Measurements from ENCODE around the gene CACNA1E. TPM values are rescaled to one million over a fixed set of nuclear protein-coding genes. Genes with fewer than 3 reads are reported as not detected.

The CACNA1E gene
- total RNA-seq, 1 experiment from 2014 or later = 0.46 TPM

GRCh38 chr1:181497870-181498269, 14.6 kb downstream of the CACNA1E start:
- Histone ChIP-seq H3K18ac (ENCODE audit: insufficient read length, low read depth, low read length) (no peak overlapping the region), H3K14ac (ENCODE audit: insufficient read depth, low read length) (no peak overlapping the region), H2BK120ac (ENCODE audit: low read depth, low read length, poor library complexity, severe bottlenecking) (no peak overlapping the region), H3K23ac (ENCODE audit: insufficient read length, low read depth, low read length) (no peak overlapping the region), H2BK12ac (ENCODE audit: insufficient read length, low read depth, low read length) (no peak overlapping the region), H2BK15ac (ENCODE audit: low read depth, low read length) (no peak overlapping the region), H3K27ac (ENCODE audit: insufficient read length, low read depth, low read length) (no peak overlapping the region), H4K91ac (ENCODE audit: insufficient read length, low read depth, low read length) (no peak overlapping the region), H2BK20ac (ENCODE audit: low read depth, low read length, poor library complexity, severe bottlenecking) (no peak overlapping the region), H3K9me3 (ENCODE audit: control insufficient read depth, low read depth, low read length) (no peaks in the 10 kb centered on the region), H2AFZ (ENCODE audit: low read length) (no peak overlapping the region), H3K23me2 (ENCODE audit: insufficient read length, low read depth, low read length, poor library complexity, severe bottlenecking) (no peaks in the 10 kb centered on the region), H3K4me2 (ENCODE audit: insufficient read depth, insufficient read length, low read length) (no peak overlapping the region), H3K4me1 (ENCODE audit: insufficient read depth, low read length) (no peaks in the 10 kb centered on the region; the same call in 1 of the 2 replicates), H2BK5ac (ENCODE audit: insufficient read length, low read length) (no peak overlapping the region), H4K20me1 (ENCODE audit: control insufficient read depth, insufficient read depth, insufficient read length) (no peaks in the 10 kb centered on the region), H3K56ac (ENCODE audit: insufficient read length, low read depth, low read length) (no peak overlapping the region), H4K8ac (replicated peaks; ENCODE audit: insufficient read length, low read depth, low read length) (no peak overlapping the region), H3K79me2 (ENCODE audit: insufficient read depth, low read length) (no peaks in the 10 kb centered on the region), H3K4ac (ENCODE audit: low read depth, low read length) (no peak overlapping the region), H4K5ac (ENCODE audit: insufficient read length, low read depth, low read length) (no peak overlapping the region), H3K79me1 (ENCODE audit: insufficient read depth, low read depth, low read length, poor library complexity, severe bottlenecking) (no peaks in the 10 kb centered on the region), H3K27me3 (ENCODE audit: insufficient read depth, low read length) (no peaks in the 10 kb centered on the region), H3T11ph (ENCODE audit: low read length) (no peak overlapping the region), H3K9ac (ENCODE audit: extremely low read depth, insufficient read length, low read length) (no peak overlapping the region), H2AK5ac (ENCODE audit: insufficient read length, low read length) (no peak overlapping the region)
- WGBS (ENCODE audit: extremely low coverage, insufficient read length, low lambda C conversion rate) = no CpG with 5 or more reads among the region's 6 CpGs
- Mint-ChIP-seq H3K27ac (no peak overlapping the region), H3K27me3 (ENCODE audit: low read depth) (peaks cover 9% of the 10 kb centered on the region), H3K36me3 (ENCODE audit: insufficient read depth in 1 of 3, low read depth in 3 of 3) (no peaks in the 10 kb centered on the region), H3K9me3 (no peaks in the 10 kb centered on the region), H3K4me1 (peaks cover 8 to 15% of the 10 kb centered on the region in 2 experiments), H3K4me3 (no peak overlapping the region)
- no peak for DNase-seq
- peak; percentile 46 for TF ChIP-seq CTCF (conservative IDR thresholded peaks at IDR 0.05)
